Mucosa of descending colon (tissue), 3 donors: ENCODE results near the gene SLC5A2. TPM values are rescaled to one million over a fixed set of nuclear protein-coding genes. Genes with fewer than 3 reads are reported as not detected.

Experiments
- ATAC-seq: fragments of 200-7000 bp; cut with Tn5 transposase; one replicate; pipeline ENCODE4 v1.9.1; 2020; ENCODE audit warnings: mild to moderate bottlenecking, moderate library complexity
- DNase-seq, 3 donors: peaks; one replicate each; pipeline ENCODE4 v3.0.0-alpha.2; 2020
- H3K36me3 ChIP-seq: fragments of 200-600 bp; one replicate; pipeline ENCODE4 v1.8.0; 2021; ENCODE audit warnings: low read depth, mild to moderate bottlenecking
- H3K4me1 ChIP-seq: fragments of 200-600 bp; one replicate; pipeline ENCODE4 v1.8.0; 2021; ENCODE audit warnings: low read depth, mild to moderate bottlenecking
- H3K4me3 ChIP-seq: fragments of 200-600 bp; one replicate; pipeline ENCODE4 v1.8.0; 2021; ENCODE audit warnings: mild to moderate bottlenecking
- H3K9me3 ChIP-seq: fragments of 200-600 bp; one replicate; pipeline ENCODE4 v1.8.0; 2021; ENCODE audit warnings: mild to moderate bottlenecking
- CTCF ChIP-seq: fragments of 200-600 bp; IDR thresholded peaks from one replicate; pipeline ENCODE4 v1.8.0; 2022; ENCODE audit warnings: antibody characterized with exemption, mild to moderate bottlenecking
- intact Hi-C, 2 donors: fragments of 100-400 bp; cut with DNase I in 1 of 2; cut with micrococcal nuclease in 1 of 2; formaldehyde crosslinking; loops; one replicate each; pipeline versions ENCODE4 v1.11.0 to v1.11.1; 2022; cut with DNase I, micrococcal nuclease
- total RNA-seq, 3 donors: library from RNA; stranded (reverse); fragmentation: NEBNext Ultra II Directional in 2 of 3; extraction: Animal tissue kit (Norgen Biotek cat#: 25700) in 2 of 3; gene quantifications; one replicate each; pipeline versions ENCODE4 v1.2.1 to v1.2.4, GENCODE V29; 2021 to 2023
- donor health status: DM: no; HTN: no; CAD: no; lungs with moderate emphysema.
- donor health status: DM: no; HTN: no; CAD: no.
- donor health status: DM: no; HTN: yes; CAD: no.

The SLC5A2 gene
- total RNA-seq, 3 donors from 2014 or later, result 0.47 to 0.70 TPM; not detected in 1

- Histone ChIP-seq H3K36me3 (no peaks in the 10 kb centered on the region), H3K9me3 (no peaks in the 10 kb centered on the region), H3K4me3 (no peak overlapping the region), H3K4me1 (peaks cover 17% of the 10 kb centered on the region)
- TF ChIP-seq CTCF, result no peak
- intact Hi-C loops, result no loop called here
- DNase-seq (no peak), ATAC-seq (no peak)
Measured at GRCh38 chr16:31489616-31490584, 7.0 kb downstream of the SLC5A2 start.

GRCh38 chr16:31491778-31492418, 9.0 kb downstream of the SLC5A2 start:
- TF ChIP-seq CTCF, result no peak
- DNase-seq, result no peak
- no peaks in the 10 kb centered on the region for H3K9me3 ChIP-seq
- ATAC-seq, result no peak
- no peak overlapping the region for H3K4me3 ChIP-seq
- no peaks in the 10 kb centered on the region for H3K36me3 ChIP-seq
- peaks cover 12% of the 10 kb centered on the region for H3K4me1 ChIP-seq
- intact Hi-C loops, result no loop called here

- H3K4me1 ChIP-seq, result no peaks in the 10 kb centered on the region
- intact Hi-C loops, result no loop called here
- no peaks in the 10 kb centered on the region for H3K9me3 ChIP-seq
- TF ChIP-seq CTCF, result no peak
- H3K36me3 ChIP-seq, result no peaks in the 10 kb centered on the region
- DNase-seq, result no peak
- H3K4me3 ChIP-seq, result no peak overlapping the region
- ATAC-seq, result no peak
Measured at GRCh38 chr16:31493506-31494125, 10.7 kb downstream of the SLC5A2 start.

GRCh38 chr16:31496670-31497069, 13.7 kb downstream of the SLC5A2 start:
- ATAC-seq, result no peak
- H3K4me1 ChIP-seq, result no peaks in the 10 kb centered on the region
- H3K9me3 ChIP-seq, result no peaks in the 10 kb centered on the region
- intact Hi-C loops, result no loop called here
- no peaks in the 10 kb centered on the region for H3K36me3 ChIP-seq
- no peak overlapping the region for H3K4me3 ChIP-seq
- TF ChIP-seq CTCF, result no peak
- no peak for DNase-seq

- Histone ChIP-seq H3K36me3 (no peaks in the 10 kb centered on the region), H3K4me3 (no peak overlapping the region), H3K9me3 (no peaks in the 10 kb centered on the region), H3K4me1 (no peaks in the 10 kb centered on the region)
- ATAC-seq (no peak), DNase-seq (no peak)
- no peak for TF ChIP-seq CTCF
- intact Hi-C loops, result no loop called here
Measured at GRCh38 chr16:31498493-31498892, 15.6 kb downstream of the SLC5A2 start.
